ENCODE data around the gene MSH5.

Gene MSH5

GRCh38 chr6:31750411-31751022 lies 10.7 kb downstream of the MSH5 start:
- no peaks in the 10 kb centered on the region for H3K4me1 ChIP-seq (ENCODE audit: low read length)
- no peak overlapping the region for H2AFZ ChIP-seq (ENCODE audit: low read depth, low read length)
- H3K27ac ChIP-seq (ENCODE audit: low read length), result no peak overlapping the region
- H3K9ac ChIP-seq (ENCODE audit: low read length), result no peak overlapping the region
- H3K27me3 ChIP-seq (ENCODE audit: low read depth, low read length), result no peaks in the 10 kb centered on the region
- no peak for TF ChIP-seq EZH2phosphoT487 (IDR thresholded peaks at IDR 0.05; ENCODE audit: low read depth)
- TF ChIP-seq CTCF (IDR thresholded peaks at IDR 0.05; ENCODE audit: low read depth, low read length), result no peak
- no peaks in the 10 kb centered on the region for H3K79me2 ChIP-seq (ENCODE audit: low read length)
- H3K4me2 ChIP-seq (ENCODE audit: low read length), result no peak overlapping the region
- H3K36me3 ChIP-seq (replicated peaks; ENCODE audit: low read depth, low read length), result peaks cover 9% of the 10 kb centered on the region
- H3K4me3 ChIP-seq (ENCODE audit: low read length), result no peak overlapping the region
- H3K9me3 ChIP-seq (ENCODE audit: insufficient read depth, low read length), result no peaks in the 10 kb centered on the region
- no peaks in the 10 kb centered on the region for H4K20me1 ChIP-seq (ENCODE audit: insufficient read depth, low read length)

- Histone ChIP-seq H3K27me3 (ENCODE audit: low read depth, low read length) (no peaks in the 10 kb centered on the region), H2AFZ (ENCODE audit: low read depth, low read length) (no peak overlapping the region), H3K4me2 (ENCODE audit: low read length) (no peak overlapping the region), H3K36me3 (replicated peaks; ENCODE audit: low read depth, low read length) (peaks cover 4% of the 10 kb centered on the region), H3K4me3 (ENCODE audit: low read length) (no peak overlapping the region), H3K9me3 (ENCODE audit: insufficient read depth, low read length) (no peaks in the 10 kb centered on the region), H3K9ac (ENCODE audit: low read length) (no peak overlapping the region), H3K27ac (ENCODE audit: low read length) (no peak overlapping the region), H4K20me1 (ENCODE audit: insufficient read depth, low read length) (no peaks in the 10 kb centered on the region), H3K79me2 (ENCODE audit: low read length) (no peaks in the 10 kb centered on the region), H3K4me1 (ENCODE audit: low read length) (no peaks in the 10 kb centered on the region)
- TF ChIP-seq CTCF (IDR thresholded peaks at IDR 0.05; ENCODE audit: low read depth, low read length) (no peak), EZH2phosphoT487 (IDR thresholded peaks at IDR 0.05; ENCODE audit: low read depth) (no peak)
Measured at GRCh38 chr6:31752739-31753319, 13.0 kb downstream of the MSH5 start.

DNA sequence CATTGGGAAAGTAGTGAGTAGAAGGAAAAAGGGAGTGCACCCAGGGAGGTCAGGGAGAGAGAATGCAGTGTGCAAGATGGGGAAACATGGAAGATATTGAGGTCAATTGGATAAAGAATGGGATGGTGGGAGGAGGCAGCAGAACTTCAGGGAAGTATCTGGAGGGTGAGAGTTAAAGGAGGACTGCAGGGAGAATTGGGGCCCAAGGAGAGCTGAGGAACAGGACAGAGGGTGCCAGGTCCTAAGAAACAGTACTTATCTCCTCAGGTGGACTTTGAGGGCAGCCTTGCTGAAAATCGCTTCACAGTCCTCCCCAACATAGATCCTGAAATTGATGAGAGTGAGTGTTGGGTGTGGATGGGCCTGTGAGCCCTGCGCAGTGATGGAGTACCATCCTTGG lies 18.5 kb downstream of the MSH5 start:
- H3K36me3 ChIP-seq (replicated peaks; ENCODE audit: low read depth, low read length), result no peaks in the 10 kb centered on the region
- no peaks in the 10 kb centered on the region for H3K79me2 ChIP-seq (ENCODE audit: low read length)

GRCh38 chr6:31760790-31761189 lies 21.0 kb downstream of the MSH5 start:
- Histone ChIP-seq H2AFZ (ENCODE audit: low read depth, low read length) (no peak overlapping the region), H3K27ac (ENCODE audit: low read length) (no peak overlapping the region), H3K4me3 (ENCODE audit: low read length) (no peak overlapping the region), H3K79me2 (ENCODE audit: low read length) (no peaks in the 10 kb centered on the region), H3K27me3 (ENCODE audit: low read depth, low read length) (no peaks in the 10 kb centered on the region), H4K20me1 (ENCODE audit: insufficient read depth, low read length) (no peaks in the 10 kb centered on the region), H3K9me3 (ENCODE audit: insufficient read depth, low read length) (no peaks in the 10 kb centered on the region), H3K4me1 (ENCODE audit: low read length) (no peaks in the 10 kb centered on the region), H3K36me3 (replicated peaks; ENCODE audit: low read depth, low read length) (peaks cover 4% of the 10 kb centered on the region), H3K9ac (ENCODE audit: low read length) (no peak overlapping the region), H3K4me2 (ENCODE audit: low read length) (no peak overlapping the region)
- TF ChIP-seq CTCF (IDR thresholded peaks at IDR 0.05; ENCODE audit: low read depth, low read length) (no peak), EZH2phosphoT487 (IDR thresholded peaks at IDR 0.05; ENCODE audit: low read depth) (no peak)

More for the DNA sequence above, 18.5 kb downstream of the MSH5 start:
- H2AFZ ChIP-seq (ENCODE audit: low read depth, low read length), result no peak overlapping the region
- no peak overlapping the region for H3K9ac ChIP-seq (ENCODE audit: low read length)
- H3K27ac ChIP-seq (ENCODE audit: low read length), result no peak overlapping the region
- no peaks in the 10 kb centered on the region for H3K4me1 ChIP-seq (ENCODE audit: low read length)
- TF ChIP-seq EZH2phosphoT487 (IDR thresholded peaks at IDR 0.05; ENCODE audit: low read depth) (no peak), CTCF (IDR thresholded peaks at IDR 0.05; ENCODE audit: low read depth, low read length) (no peak)
- H3K4me2 ChIP-seq (ENCODE audit: low read length), result no peak overlapping the region
- H3K4me3 ChIP-seq (ENCODE audit: low read length), result no peak overlapping the region
- H4K20me1 ChIP-seq (ENCODE audit: insufficient read depth, low read length), result no peaks in the 10 kb centered on the region
- H3K27me3 ChIP-seq (ENCODE audit: low read depth, low read length), result no peaks in the 10 kb centered on the region
- H3K9me3 ChIP-seq (ENCODE audit: insufficient read depth, low read length), result no peaks in the 10 kb centered on the region

All from OCI-LY3 (cell line).